Endometrium (tissue), 2 donors: ENCODE data around the gene ABHD12B.
"Not testable (repeated sequence)": the region's sequence is repeated elsewhere in the genome, so short reads cannot be mapped to it uniquely, and the experiment has no call there.

Experiments used
- FAIRE-seq: peaks from 2 replicates; lab custom pipeline; 2012; peaks lifted over from hg19 to GRCh38; lab: Jason Lieb, UNC
- donor health status: control.
- donor health status: control.

Gene ABHD12B

GRCh38 chr14:50839691-50840090, 32.2 kb upstream of the ABHD12B start:
- FAIRE-seq = no peak

- FAIRE-seq = no peak
These were observed 27.5 kb upstream of the ABHD12B start for GRCh38 chr14:50844391-50844790.

- FAIRE-seq = no peak
These were observed 26.7 kb upstream of the ABHD12B start for GRCh38 chr14:50845166-50845565.

GRCh38 chr14:50846226-50846880, 25.5 kb upstream of the ABHD12B start:
- no peak for FAIRE-seq

- FAIRE-seq = no peak
These were observed 18.0 kb upstream of the ABHD12B start for GRCh38 chr14:50853891-50854290.

- no peak for FAIRE-seq
These were observed 17.3 kb upstream of the ABHD12B start for GRCh38 chr14:50854521-50854920.

- no peak for FAIRE-seq
These were observed 16.3 kb upstream of the ABHD12B start for GRCh38 chr14:50855558-50855957.

- no peak for FAIRE-seq
These were observed 15.2 kb upstream of the ABHD12B start for GRCh38 chr14:50856660-50857059.

- no peak for FAIRE-seq
These were observed 12.6 kb upstream of the ABHD12B start for GRCh38 chr14:50859296-50859624.

- FAIRE-seq = peak; percentile 70
These were observed 11.3 kb upstream of the ABHD12B start for GRCh38 chr14:50860478-50861086.

GRCh38 chr14:50862036-50862570, 9.8 kb upstream of the ABHD12B start:
- no peak for FAIRE-seq

GRCh38 chr14:50864237-50864636, 7.6 kb upstream of the ABHD12B start:
- no peak for FAIRE-seq

GRCh38 chr14:50864946-50865345, 6.9 kb upstream of the ABHD12B start:
- no peak for FAIRE-seq

GRCh38 chr14:50865391-50866076, 6.3 kb upstream of the ABHD12B start:
- no peak for FAIRE-seq

- FAIRE-seq = no peak
These were observed 625 bp upstream of the ABHD12B start for GRCh38 chr14:50871228-50871627.

GRCh38 chr14:50874757-50875156, 2.9 kb downstream of the ABHD12B start:
- FAIRE-seq = no peak

- FAIRE-seq = no peak
These were observed 3.7 kb downstream of the ABHD12B start for GRCh38 chr14:50875359-50876070.

GRCh38 chr14:50882932-50883826, 11.3 kb downstream of the ABHD12B start:
- no peak for FAIRE-seq

- no peak for FAIRE-seq
These were observed 12.0 kb downstream of the ABHD12B start for GRCh38 chr14:50883827-50884197.

GRCh38 chr14:50887476-50887875, 15.6 kb downstream of the ABHD12B start:
- FAIRE-seq = no peak

- no peak for FAIRE-seq
These were observed 20.4 kb downstream of the ABHD12B start for GRCh38 chr14:50892255-50892654.

GRCh38 chr14:50896421-50896820, 24.6 kb downstream of the ABHD12B start:
- FAIRE-seq = not testable (repeated sequence)
